HepG2 (cell line): ENCODE results near the gene PRSS22. TPM values are rescaled to one million over a fixed set of nuclear protein-coding genes. Genes with fewer than 3 reads are reported as not detected.
A peak's percentile ranks its signal among the peaks of the same experiment; 100 is the strongest.

Experiments used
- ATAC-seq: fragments of 200-7000 bp; cut with Tn5 transposase; 3 replicates; pipeline ENCODE4 v1.9.1; 2020; ENCODE audit warnings: mild to moderate bottlenecking, moderate library complexity
- BruUV-seq: library from RNA; stranded (reverse); fragments of 400-500 nt; replicated peaks from 2 replicates; lab custom pipeline; 2021; lab: Mats Ljungman, UMichigan
- CTCF ChIA-PET: fragments of 300-600 bp; formaldehyde crosslinking; extraction: SDS; loops from one replicate; lab custom pipeline; 2021; ENCODE audit warnings: low total read pairs, inconsistent platforms, low intra/inter-chr PET ratio; lab: Yijun Ruan, JAX
- POLR2A ChIA-PET: fragments of 350-600 bp; sonication (Branson Sonifier 250); formaldehyde crosslinking; loops from one replicate; lab custom pipeline; 2020; ENCODE audit warnings: antibody characterized with exemption, inconsistent platforms; lab: Yijun Ruan, JAX
- DNase-seq: peaks from one replicate; pipeline ENCODE4 v3.0.0-alpha.2; 2015; ENCODE audit warnings: low spot score
- FAIRE-seq: peaks from 3 replicates; lab custom pipeline; 2011; peaks lifted over from hg19 to GRCh38; lab: Jason Lieb, UNC
- H2AFZ ChIP-seq: one replicate; pipeline ENCODE4 v1.6.1; 2011; ENCODE audit warnings: low read length, inconsistent platforms
- H3K27ac ChIP-seq: fragments of 300-600 bp; 3 replicates; pipeline ENCODE4 v1.8.0; 2011; ENCODE audit warnings: mixed run types, mild to moderate bottlenecking, mixed read lengths, low read length, inconsistent platforms; ENCODE audit not compliant: insufficient read depth; ENCODE audit errors: extremely low read length
- H3K27me3 ChIP-seq, 2 experiments: fragments of 200-600 bp in 1 of 2; 2 replicates in 1 of 2; 3 replicates in 1 of 2; pipeline versions ENCODE4 v1.6.0 to v1.8.0; 2011; ENCODE audit warnings: low read length in 2 of 2, mild to moderate bottlenecking in 2 of 2, moderate library complexity in 2 of 2, inconsistent platforms in 1 of 2; ENCODE audit not compliant: insufficient read depth in 2 of 2, control insufficient read depth in 1 of 2
- H3K36me3 ChIP-seq, 2 experiments: fragments of 200-600 bp in 1 of 2; replicated peaks in 1 of 2; 2 replicates in 1 of 2; 3 replicates in 1 of 2; pipeline versions ENCODE4 v1.5.1 to v1.8.0; 2011; ENCODE audit warnings: low read length in 2 of 2, inconsistent platforms in 1 of 2; ENCODE audit not compliant: insufficient read depth in 2 of 2, control insufficient read depth in 1 of 2
- H3K4me1 ChIP-seq: 2 replicates; pipeline ENCODE4 v1.5.1; 2012; ENCODE audit warnings: low read length, inconsistent platforms; ENCODE audit not compliant: insufficient read depth
- H3K4me2 ChIP-seq: 2 replicates; pipeline ENCODE4 v1.6.0; 2011; ENCODE audit warnings: low read depth, low read length, inconsistent platforms
- H3K4me3 ChIP-seq, 3 experiments: fragments of 200-600 bp in 1 of 3; sonication (generic), shearing (Covaris generic) in 1 of 3; replicated peaks in 1 of 3; 2 replicates each; pipeline ENCODE4 v1.5.1; 2011 to 2016; ENCODE audit warnings: low read length in 3 of 3, inconsistent platforms in 2 of 3, low read depth in 2 of 3, mild to moderate bottlenecking in 2 of 3, control low read depth in 1 of 3, mixed read lengths in 1 of 3; ENCODE audit not compliant: insufficient read depth in 1 of 3
- H3K79me2 ChIP-seq: one replicate; pipeline ENCODE4 v1.6.1; 2011; ENCODE audit warnings: low read length, inconsistent platforms; ENCODE audit not compliant: insufficient read depth
- H3K9ac ChIP-seq: 2 replicates; pipeline ENCODE4 v1.6.0; 2011; ENCODE audit warnings: mild to moderate bottlenecking, low read depth, low read length, inconsistent platforms; ENCODE audit not compliant: insufficient read depth
- H3K9me3 ChIP-seq: 2 replicates; pipeline ENCODE4 v1.5.1; 2012; ENCODE audit warnings: mild to moderate bottlenecking, low read length
- H4K20me1 ChIP-seq: 2 replicates; pipeline ENCODE4 v1.6.0; 2011; ENCODE audit warnings: inconsistent platforms, mild to moderate bottlenecking, low read length, moderate library complexity; ENCODE audit not compliant: insufficient read depth
- ELF1 ChIP-seq: sonication (generic); formaldehyde crosslinking; IDR thresholded peaks from 2 replicates; pipeline ENCODE4 v1.4.0; 2020; ENCODE audit warnings: missing genetic modification reagents
- GABPA ChIP-seq, 2 experiments: IDR thresholded peaks; 2 replicates each; pipeline ENCODE4 v1.6.1; 2011 to 2016; ENCODE audit warnings: low read depth in 2 of 2, low read length in 1 of 2, missing biosample characterization in 1 of 2, missing genetic modification characterization in 1 of 2
- IRX3 ChIP-seq: sonication (generic); formaldehyde crosslinking; IDR thresholded peaks from 2 replicates; pipeline ENCODE4 v1.8.1; 2023; ENCODE audit warnings: mild to moderate bottlenecking, low read depth, missing genetic modification reagents, borderline replicate concordance
- KLF13 ChIP-seq: sonication (generic); formaldehyde crosslinking; IDR thresholded peaks from 2 replicates; pipeline ENCODE4 v1.4.0; 2020; ENCODE audit warnings: mild to moderate bottlenecking, missing genetic modification reagents
- MAF1 ChIP-seq: sonication (generic); formaldehyde crosslinking; IDR thresholded peaks from 2 replicates; pipeline ENCODE4 v1.5.0; 2020; ENCODE audit warnings: missing genetic modification reagents, borderline replicate concordance
- RELA ChIP-seq: sonication (generic); formaldehyde crosslinking; IDR thresholded peaks from 2 replicates; pipeline ENCODE4 v1.4.0; 2020; ENCODE audit warnings: missing genetic modification reagents
- REPIN1 ChIP-seq: sonication (generic); formaldehyde crosslinking; IDR thresholded peaks from 2 replicates; pipeline ENCODE4 v1.8.0; 2022; ENCODE audit warnings: missing genetic modification reagents, low read depth, mild to moderate bottlenecking, borderline replicate concordance
- SAP130 ChIP-seq: IDR thresholded peaks from 2 replicates; pipeline ENCODE4 v1.6.1; 2016; ENCODE audit warnings: low read depth
- SOX13 ChIP-seq, 3 experiments: fragments of 450-650 bp in 1 of 3; sonication (generic) in 1 of 3; formaldehyde crosslinking in 1 of 3; IDR thresholded peaks in 2 of 3; conservative IDR thresholded peaks in 1 of 3; 2 replicates each; pipeline versions ENCODE4 v1.5.0 to v1.6.1; 2016 to 2020; ENCODE audit warnings: antibody characterized with exemption in 1 of 3, mild to moderate bottlenecking in 1 of 3, missing compliant biosample characterization in 1 of 3, missing genetic modification reagents in 1 of 3, moderate library complexity in 1 of 3
- ZBTB38 ChIP-seq: sonication (generic); formaldehyde crosslinking; IDR thresholded peaks from 2 replicates; pipeline ENCODE4 v1.5.1; 2020; ENCODE audit warnings: mild to moderate bottlenecking, missing genetic modification reagents
- ZNF441 ChIP-seq: sonication (generic); formaldehyde crosslinking; IDR thresholded peaks from 2 replicates; pipeline ENCODE4 v1.7.0; 2021; ENCODE audit warnings: missing genetic modification reagents, borderline replicate concordance
- ZNF619 ChIP-seq: sonication (generic); formaldehyde crosslinking; IDR thresholded peaks from 2 replicates; pipeline ENCODE4 v1.4.0; 2020; ENCODE audit warnings: mild to moderate bottlenecking, missing genetic modification reagents
- WGBS: methylation state at CpG from one replicate; pipeline ENCODE4 v1.1.6; 2017; ENCODE audit warnings: low lambda C conversion rate; 5-methylcytosine and 5-hydroxymethylcytosine counted together
- in situ Hi-C: cut with HindIII; loops from 2 replicates; pipeline ENCODE4 v1.10.0; 2017; ENCODE audit warnings: low pct_unique_long_range_greater_than_20kb; ENCODE audit not compliant: extremely low pct_ligation_motif_present
- intact Hi-C: fragments of 100-400 bp; cut with micrococcal nuclease; formaldehyde crosslinking; loops from one replicate; pipeline ENCODE4 v1.10.0; 2022; ENCODE audit not compliant: unreplicated experiment
- polyA plus RNA-seq, 8 experiments: library from polyadenylated mRNA; depleted of rRNA in 3 of 8; stranded (reverse) in 7 of 8; unstranded in 1 of 8; fragments of >200 nt; fragmentation: Illumina TruSeq in 4 of 8; extraction: Trizol in 4 of 8; gene quantifications; 2 replicates each; pipeline versions ENCODE4 v1.2.1 to v1.2.3, GENCODE V29; 2011 to 2016; ENCODE audit warnings: low read depth in 4 of 8, missing spikeins in 1 of 8, mixed read lengths in 1 of 8; ENCODE audit not compliant: insufficient read depth in 1 of 8
- total RNA-seq, 5 experiments: library from RNA; depleted of rRNA; stranded (reverse); fragments of >200 nt; fragmentation: Illumina TruSeq; extraction: Trizol; gene quantifications; 2 replicates each; pipeline ENCODE4 v1.2.3, GENCODE V29; 2016; ENCODE audit warnings: low read depth in 1 of 5
- TF ChIP-seq, protein P1 (sequence below): sonication (generic); formaldehyde crosslinking; IDR thresholded peaks from 2 replicates; pipeline ENCODE4 v1.4.0; 2020; ENCODE audit warnings: missing genetic modification reagents
- TF ChIP-seq, protein P2 (sequence below): sonication (generic); formaldehyde crosslinking; IDR thresholded peaks from 2 replicates; pipeline ENCODE4 v1.4.0; 2020; ENCODE audit warnings: mild to moderate bottlenecking, missing genetic modification reagents
- TF ChIP-seq, protein P3 (sequence below): IDR thresholded peaks from 2 replicates; pipeline ENCODE4 v1.6.1; 2018; ENCODE audit warnings: missing genetic modification reagents, mild to moderate bottlenecking, missing compliant biosample characterization
- TF ChIP-seq, protein P4 (sequence below): IDR thresholded peaks from 2 replicates; pipeline ENCODE4 v1.6.1; 2016

The PRSS22 gene
- total and polyA plus RNA-seq, 2 of the 13 experiments (the other 11 are each of a cell fraction or from before 2014, with no cell fraction given), result 0.24 to 0.32 TPM

DNA sequence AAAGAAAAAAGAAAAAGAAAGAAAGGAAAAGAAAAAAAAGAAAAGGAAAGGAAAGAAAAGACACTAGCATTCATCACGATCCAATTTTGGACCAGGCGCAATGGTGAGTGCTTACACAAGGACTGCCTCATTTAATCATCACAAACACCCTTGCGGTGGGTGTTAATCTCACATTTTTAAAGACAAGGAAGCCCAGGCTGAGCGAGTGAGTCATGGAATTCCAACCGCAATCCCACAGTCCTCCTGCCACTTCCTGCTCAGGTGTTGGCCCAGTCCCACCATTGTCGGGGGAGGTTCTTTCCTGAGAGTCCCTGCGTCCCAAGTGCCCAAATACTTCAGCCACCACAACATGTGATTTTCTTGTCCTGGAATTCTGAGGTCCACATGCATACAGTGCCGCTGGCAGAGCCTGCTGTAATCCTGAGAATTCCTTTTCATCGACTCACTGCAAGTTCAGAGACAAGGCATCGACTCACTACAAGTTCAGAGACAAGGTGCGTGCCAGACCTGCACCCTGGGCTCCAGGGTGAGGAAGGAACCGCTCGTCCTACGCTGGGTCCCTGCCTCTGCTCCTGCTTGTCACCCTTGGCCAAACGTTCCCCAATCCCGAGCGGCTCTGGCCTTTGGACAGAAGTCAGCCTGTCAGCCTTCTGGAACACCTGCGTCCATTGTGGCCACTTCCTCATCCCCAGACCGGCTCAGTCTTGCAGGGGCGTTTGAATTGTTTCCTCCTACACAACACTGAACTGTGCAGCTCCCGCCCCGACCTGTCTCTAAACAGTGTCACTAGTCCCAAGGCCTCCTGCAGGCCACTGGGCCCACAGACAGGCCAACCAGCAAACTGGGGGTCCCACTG, 22.1 kb downstream of the PRSS22 start:
- H3K4me2 ChIP-seq, result peak overlapping the region; percentile 84
- WGBS, result 1% methylated on average over 10 of the region's 22 CpGs
- H3K9me3 ChIP-seq, result no peaks in the 10 kb centered on the region
- H3K9ac ChIP-seq, result peak overlapping the region; percentile 30; the same call in 1 of the 2 replicates
- FAIRE-seq (peak; percentile 53), DNase-seq (peak; percentile 72), ATAC-seq (peak; percentile 43)
- BruUV-seq, result no TSS peak
- H4K20me1 ChIP-seq, result no peaks in the 10 kb centered on the region
- POLR2A ChIA-PET, result interaction anchor here (1.1 kb wide), 1 partner anchor 70 kb away, joined by 3 read pairs; no protein-coding TSS in a partner anchor
- H3K27me3 ChIP-seq, result peaks cover 2 to 22% of the 10 kb centered on the region in 2 experiments; a peak in 3 of 5 replicates
- CTCF ChIA-PET, result no interaction called here
- intact Hi-C loops, result no loop called here
- in situ Hi-C loops, result loop anchor here (5.0 kb wide), 2 partner anchors 36 to 76 kb away; partner anchors contain the start of gene FLYWCH1
- H3K79me2 ChIP-seq, result no peaks in the 10 kb centered on the region
- peaks cover 44% of the 10 kb centered on the region for H3K4me1 ChIP-seq
- peak overlapping the region; percentile 34 to 70 (median 35) for H3K4me3 ChIP-seq
- no peaks in the 10 kb centered on the region for H3K36me3 ChIP-seq
- H2AFZ ChIP-seq, result peak overlapping the region; percentile 59
- H3K27ac ChIP-seq, result no peak overlapping the region
- TF ChIP-seq SAP130 (CRISPR knock-in tag) (peak; percentile 63), ELF1 (CRISPR knock-in tag) (peak; percentile 50; the same call in 1 of the 2 replicates), GABPA (IDR thresholded peaks at IDR 0.05; ENCODE audit: low read depth, low read length) (no peak), GABPA (CRISPR knock-in tag; IDR thresholded peaks at IDR 0.05; ENCODE audit: low read depth) (peak; percentile 55), ZNF441 (CRISPR knock-in tag) (no peak), REPIN1 (CRISPR knock-in tag) (no peak), SOX13 (IDR thresholded peaks at IDR 0.05) (no peak), SOX13 (CRISPR knock-in tag; conservative IDR thresholded peaks at IDR 0.05 in 1 of 2, IDR thresholded peaks at IDR 0.05 in 1 of 2) (0 out of 4 replicates have a peak, but pooled peaks of 1 of the 2 experiments have one; percentile 10), IRX3 (CRISPR knock-in tag) (no peak), KLF13 (no peak), ZNF619 (CRISPR knock-in tag) (no peak), RELA (CRISPR knock-in tag) (no peak), ZBTB38 (CRISPR knock-in tag) (0 out of 2 replicates have a peak, but pooled peaks have one; percentile 20), MAF1 (no peak)
- TF ChIP-seq, protein P1, sequence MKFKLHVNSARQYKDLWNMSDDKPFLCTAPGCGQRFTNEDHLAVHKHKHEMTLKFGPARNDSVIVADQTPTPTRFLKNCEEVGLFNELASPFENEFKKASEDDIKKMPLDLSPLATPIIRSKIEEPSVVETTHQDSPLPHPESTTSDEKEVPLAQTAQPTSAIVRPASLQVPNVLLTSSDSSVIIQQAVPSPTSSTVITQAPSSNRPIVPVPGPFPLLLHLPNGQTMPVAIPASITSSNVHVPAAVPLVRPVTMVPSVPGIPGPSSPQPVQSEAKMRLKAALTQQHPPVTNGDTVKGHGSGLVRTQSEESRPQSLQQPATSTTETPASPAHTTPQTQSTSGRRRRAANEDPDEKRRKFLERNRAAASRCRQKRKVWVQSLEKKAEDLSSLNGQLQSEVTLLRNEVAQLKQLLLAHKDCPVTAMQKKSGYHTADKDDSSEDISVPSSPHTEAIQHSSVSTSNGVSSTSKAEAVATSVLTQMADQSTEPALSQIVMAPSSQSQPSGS (CRISPR knock-in tag), result no peak
- TF ChIP-seq, protein P2, sequence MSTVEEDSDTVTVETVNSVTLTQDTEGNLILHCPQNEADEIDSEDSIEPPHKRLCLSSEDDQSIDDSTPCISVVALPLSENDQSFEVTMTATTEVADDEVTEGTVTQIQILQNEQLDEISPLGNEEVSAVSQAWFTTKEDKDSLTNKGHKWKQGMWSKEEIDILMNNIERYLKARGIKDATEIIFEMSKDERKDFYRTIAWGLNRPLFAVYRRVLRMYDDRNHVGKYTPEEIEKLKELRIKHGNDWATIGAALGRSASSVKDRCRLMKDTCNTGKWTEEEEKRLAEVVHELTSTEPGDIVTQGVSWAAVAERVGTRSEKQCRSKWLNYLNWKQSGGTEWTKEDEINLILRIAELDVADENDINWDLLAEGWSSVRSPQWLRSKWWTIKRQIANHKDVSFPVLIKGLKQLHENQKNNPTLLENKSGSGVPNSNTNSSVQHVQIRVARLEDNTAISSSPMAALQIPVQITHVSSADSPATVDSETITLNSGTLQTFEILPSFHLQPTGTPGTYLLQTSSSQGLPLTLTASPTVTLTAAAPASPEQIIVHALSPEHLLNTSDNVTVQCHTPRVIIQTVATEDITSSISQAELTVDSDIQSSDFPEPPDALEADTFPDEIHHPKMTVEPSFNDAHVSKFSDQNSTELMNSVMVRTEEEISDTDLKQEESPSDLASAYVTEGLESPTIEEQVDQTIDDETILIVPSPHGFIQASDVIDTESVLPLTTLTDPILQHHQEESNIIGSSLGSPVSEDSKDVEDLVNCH (CRISPR knock-in tag), result no peak
- TF ChIP-seq, protein P3, sequence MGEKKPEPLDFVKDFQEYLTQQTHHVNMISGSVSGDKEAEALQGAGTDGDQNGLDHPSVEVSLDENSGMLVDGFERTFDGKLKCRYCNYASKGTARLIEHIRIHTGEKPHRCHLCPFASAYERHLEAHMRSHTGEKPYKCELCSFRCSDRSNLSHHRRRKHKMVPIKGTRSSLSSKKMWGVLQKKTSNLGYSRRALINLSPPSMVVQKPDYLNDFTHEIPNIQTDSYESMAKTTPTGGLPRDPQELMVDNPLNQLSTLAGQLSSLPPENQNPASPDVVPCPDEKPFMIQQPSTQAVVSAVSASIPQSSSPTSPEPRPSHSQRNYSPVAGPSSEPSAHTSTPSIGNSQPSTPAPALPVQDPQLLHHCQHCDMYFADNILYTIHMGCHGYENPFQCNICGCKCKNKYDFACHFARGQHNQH (CRISPR knock-in tag), result no peak
- TF ChIP-seq, protein P4, sequence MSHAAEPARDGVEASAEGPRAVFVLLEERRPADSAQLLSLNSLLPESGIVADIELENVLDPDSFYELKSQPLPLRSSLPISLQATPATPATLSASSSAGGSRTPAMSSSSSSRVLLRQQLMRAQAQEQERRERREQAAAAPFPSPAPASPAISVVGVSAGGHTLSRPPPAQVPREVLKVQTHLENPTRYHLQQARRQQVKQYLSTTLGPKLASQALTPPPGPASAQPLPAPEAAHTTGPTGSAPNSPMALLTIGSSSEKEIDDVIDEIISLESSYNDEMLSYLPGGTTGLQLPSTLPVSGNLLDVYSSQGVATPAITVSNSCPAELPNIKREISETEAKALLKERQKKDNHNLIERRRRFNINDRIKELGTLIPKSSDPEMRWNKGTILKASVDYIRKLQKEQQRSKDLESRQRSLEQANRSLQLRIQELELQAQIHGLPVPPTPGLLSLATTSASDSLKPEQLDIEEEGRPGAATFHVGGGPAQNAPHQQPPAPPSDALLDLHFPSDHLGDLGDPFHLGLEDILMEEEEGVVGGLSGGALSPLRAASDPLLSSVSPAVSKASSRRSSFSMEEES, result no peak
